H1 (cell line): ENCODE data around the gene RRH. TPM values are rescaled to one million over a fixed set of nuclear protein-coding genes. Genes with fewer than 3 reads are reported as not detected.

ENCODE experiments used
- CTCF ChIA-PET: fragments of 300-600 bp; sonication (Branson Sonifier 250); formaldehyde crosslinking; loops from one replicate; lab custom pipeline; 2021; ENCODE audit not compliant: partially characterized antibody; lab: Charles Lee
- POLR2A ChIA-PET: fragments of 300-600 bp; sonication (Branson Sonifier 250); formaldehyde crosslinking; loops from one replicate; lab custom pipeline; 2021; ENCODE audit warnings: inconsistent platforms; ENCODE audit not compliant: partially characterized antibody; lab: Charles Lee
- DNase-seq, 2 experiments: peaks; one replicate each; pipeline versions ENCODE4 v3.0.0 to v3.0.0-alpha.2; 2010 to 2022; ENCODE audit warnings: low spot score in 2 of 2, low read depth in 1 of 2, mixed read lengths in 1 of 2
- FAIRE-seq: peaks from 2 replicates; lab custom pipeline; 2011; peaks lifted over from hg19 to GRCh38; lab: Jason Lieb, UNC
- H2AFZ ChIP-seq: 2 replicates; pipeline ENCODE4 v1.8.1; 2012; ENCODE audit warnings: low read length, inconsistent platforms
- H2AK5ac ChIP-seq: 2 replicates; pipeline ENCODE4 v1.6.1; 2013; ENCODE audit warnings: low read depth, low read length
- H2BK120ac ChIP-seq: replicated peaks from 2 replicates; pipeline ENCODE3; 2013; ENCODE audit warnings: low read depth, low read length, inconsistent platforms
- H2BK12ac ChIP-seq: 2 replicates; pipeline ENCODE4 v1.6.1; 2013; ENCODE audit warnings: low read depth, low read length
- H2BK15ac ChIP-seq: 2 replicates; pipeline ENCODE4 v1.6.1; 2013; ENCODE audit warnings: low read length
- H2BK20ac ChIP-seq: 2 replicates; pipeline ENCODE4 v1.6.1; 2013; ENCODE audit warnings: low read length
- H2BK5ac ChIP-seq: 2 replicates; pipeline ENCODE4 v1.6.1; 2013; ENCODE audit warnings: low read depth, low read length
- H3K14ac ChIP-seq: 2 replicates; pipeline ENCODE4 v1.6.1; 2013; ENCODE audit warnings: inconsistent platforms; ENCODE audit not compliant: insufficient read length
- H3K18ac ChIP-seq: 2 replicates; pipeline ENCODE4 v1.6.1; 2013; ENCODE audit warnings: low read length; ENCODE audit errors: extremely low read depth
- H3K23ac ChIP-seq: 2 replicates; pipeline ENCODE4 v1.6.1; 2013; ENCODE audit warnings: inconsistent platforms; ENCODE audit not compliant: insufficient read length
- H3K23me2 ChIP-seq: 2 replicates; pipeline ENCODE4 v1.6.1; 2013; ENCODE audit warnings: low read depth, low read length
- H3K27ac ChIP-seq: 2 replicates; pipeline ENCODE4 v1.6.1; 2011; ENCODE audit warnings: low read depth, low read length, inconsistent platforms
- H3K27me3 ChIP-seq, 4 experiments: replicated peaks in 1 of 4; 1 replicate in 1 of 4; 2 replicates in 3 of 4; pipeline versions ENCODE4 v1.6.1 to v1.8.1; 2011 to 2013; ENCODE audit warnings: low read length in 3 of 4, mild to moderate bottlenecking in 3 of 4, inconsistent platforms in 2 of 4, mixed read lengths in 2 of 4, moderate library complexity in 1 of 4; ENCODE audit not compliant: control insufficient read depth in 3 of 4, insufficient read depth in 3 of 4; ENCODE audit errors: extremely low read depth in 1 of 4
- H3K36me3 ChIP-seq, 4 experiments: 2 replicates each; pipeline versions ENCODE4 v1.6.1 to v1.8.1; 2011 to 2013; ENCODE audit warnings: mild to moderate bottlenecking in 4 of 4, low read length in 3 of 4, moderate library complexity in 2 of 4, control low read depth in 1 of 4, inconsistent platforms in 1 of 4; ENCODE audit not compliant: insufficient read depth in 4 of 4, control insufficient read depth in 2 of 4
- H3K4ac ChIP-seq: replicated peaks from 2 replicates; pipeline ENCODE3; 2013; ENCODE audit warnings: low read length, low read depth, mixed read lengths, inconsistent platforms; ENCODE audit not compliant: insufficient read length
- H3K4me1 ChIP-seq, 4 experiments: replicated peaks in 1 of 4; 1 replicate in 1 of 4; 2 replicates in 3 of 4; pipeline versions ENCODE4 v1.6.1 to v1.8.1; 2011 to 2013; ENCODE audit warnings: low read length in 3 of 4, inconsistent platforms in 2 of 4, mixed read lengths in 1 of 4; ENCODE audit not compliant: insufficient read depth in 4 of 4, control insufficient read depth in 3 of 4
- H3K4me2 ChIP-seq, 2 experiments: 2 replicates each; pipeline versions ENCODE4 v1.6.1 to v1.8.1; 2011 to 2013; ENCODE audit warnings: low read depth in 2 of 2, low read length in 2 of 2, control low read depth in 1 of 2, inconsistent platforms in 1 of 2, mild to moderate bottlenecking in 1 of 2; ENCODE audit not compliant: insufficient read depth in 1 of 2
- H3K4me3 ChIP-seq, 4 experiments: fragments of 200-600, 300-600 bp in 1 of 4; sonication (generic), shearing (Covaris generic), sonication (Bioruptor Twin) in 1 of 4; 2 replicates each; pipeline versions ENCODE4 v1.5.1 to v1.8.1; 2011 to 2016; ENCODE audit warnings: low read length in 4 of 4, low read depth in 3 of 4, control low read depth in 2 of 4, inconsistent platforms in 2 of 4, mild to moderate bottlenecking in 2 of 4, mixed read lengths in 1 of 4, moderate library complexity in 1 of 4; ENCODE audit not compliant: insufficient read depth in 2 of 4; ENCODE audit errors: extremely low read depth in 1 of 4
- H3K56ac ChIP-seq: replicated peaks from 2 replicates; pipeline ENCODE3; 2013; ENCODE audit warnings: low read depth, mild to moderate bottlenecking, mixed read lengths, low read length, inconsistent platforms; ENCODE audit not compliant: insufficient read length
- H3K79me1 ChIP-seq: 2 replicates; pipeline ENCODE4 v1.6.1; 2013; ENCODE audit warnings: low read depth, low read length, control low read depth
- H3K79me2 ChIP-seq, 2 experiments: 2 replicates each; pipeline versions ENCODE4 v1.6.1 to v1.8.1; 2012 to 2013; ENCODE audit warnings: low read length in 2 of 2, mild to moderate bottlenecking in 2 of 2, inconsistent platforms in 1 of 2; ENCODE audit not compliant: insufficient read depth in 2 of 2, control insufficient read depth in 1 of 2
- H3K9ac ChIP-seq, 4 experiments: replicated peaks in 1 of 4; 1 replicate in 1 of 4; 2 replicates in 3 of 4; pipeline versions ENCODE4 v1.6.1 to v1.8.1; 2011 to 2013; ENCODE audit warnings: low read depth in 3 of 4, low read length in 3 of 4, control low read depth in 2 of 4, mild to moderate bottlenecking in 2 of 4, moderate library complexity in 2 of 4, inconsistent platforms in 1 of 4; ENCODE audit errors: extremely low read depth in 1 of 4
- H3K9me3 ChIP-seq, 2 experiments: 2 replicates each; pipeline versions ENCODE4 v1.6.1 to v1.8.1; 2012 to 2013; ENCODE audit warnings: mild to moderate bottlenecking in 2 of 2, moderate library complexity in 2 of 2, control low read depth in 1 of 2, inconsistent platforms in 1 of 2, low read depth in 1 of 2, low read length in 1 of 2, mixed read lengths in 1 of 2; ENCODE audit not compliant: insufficient read depth in 2 of 2
- H4K20me1 ChIP-seq, 2 experiments: replicated peaks in 1 of 2; 2 replicates each; pipeline versions ENCODE3 to v1.8.1; 2011 to 2013; ENCODE audit warnings: inconsistent platforms in 2 of 2, low read length in 2 of 2, mild to moderate bottlenecking in 1 of 2; ENCODE audit not compliant: insufficient read depth in 2 of 2, control insufficient read depth in 1 of 2
- H4K5ac ChIP-seq: 2 replicates; pipeline ENCODE4 v1.6.1; 2013; ENCODE audit warnings: low read length, low read depth, mixed read lengths, inconsistent platforms; ENCODE audit not compliant: insufficient read length
- H4K8ac ChIP-seq: 2 replicates; pipeline ENCODE4 v1.8.0; 2013; ENCODE audit warnings: mild to moderate bottlenecking, moderate library complexity, low read length, inconsistent platforms; ENCODE audit not compliant: insufficient read depth; ENCODE audit errors: extremely low read depth
- H4K91ac ChIP-seq: replicated peaks from 2 replicates; pipeline ENCODE3; 2013; ENCODE audit warnings: low read length, mixed read lengths, inconsistent platforms; ENCODE audit not compliant: insufficient read length
- BACH1 ChIP-seq: IDR thresholded peaks from 2 replicates; pipeline ENCODE4 v1.6.1; 2012; ENCODE audit warnings: low read length, improper control_type of control experiment
- CBX8 ChIP-seq: fragments of 300-800, 300-1000 bp; sonication (generic); IDR thresholded peaks from 2 replicates; pipeline ENCODE4 v1.7.1; 2016; ENCODE audit warnings: low read depth, low read length, borderline replicate concordance
- EP300 ChIP-seq, 2 experiments: IDR thresholded peaks; 1 replicate in 1 of 2; 2 replicates in 1 of 2; pipeline ENCODE4 v1.6.1; 2011 to 2012; ENCODE audit warnings: low read depth in 2 of 2, low read length in 2 of 2, mild to moderate bottlenecking in 2 of 2, borderline replicate concordance in 1 of 2, inconsistent platforms in 1 of 2, moderate library complexity in 1 of 2
- EZH2 ChIP-seq: fragments of 200-600 bp; sonication (generic); IDR thresholded peaks from 2 replicates; pipeline ENCODE4 v1.7.1; 2012; ENCODE audit warnings: low read depth, mild to moderate bottlenecking, moderate library complexity, low read length, inconsistent platforms; ENCODE audit not compliant: severe bottlenecking
- GTF2F1 ChIP-seq: IDR thresholded peaks from 2 replicates; pipeline ENCODE4 v1.6.1; 2012; ENCODE audit warnings: low read depth, low read length, improper control_type of control experiment, borderline replicate concordance
- HDAC6 ChIP-seq: IDR thresholded peaks from one replicate; pipeline ENCODE4 v1.7.1; 2012; ENCODE audit warnings: low read depth, mild to moderate bottlenecking, inconsistent platforms, low read length, moderate library complexity
- JUND ChIP-seq: IDR thresholded peaks from 2 replicates; pipeline ENCODE4 v1.6.1; 2011; ENCODE audit warnings: mild to moderate bottlenecking, improper control_type of control experiment, low read length
- KDM1A ChIP-seq: fragments of 200-600, 300-600 bp; sonication (generic); IDR thresholded peaks from 2 replicates; pipeline ENCODE4 v1.7.1; 2016; ENCODE audit warnings: mild to moderate bottlenecking, low read length, borderline replicate concordance
- NRF1 ChIP-seq: IDR thresholded peaks from 2 replicates; pipeline ENCODE4 v1.6.1; 2011; ENCODE audit warnings: mild to moderate bottlenecking, low read depth, low read length, improper control_type of control experiment
- SP2 ChIP-seq: IDR thresholded peaks from 2 replicates; pipeline ENCODE4 v1.6.1; 2012; ENCODE audit warnings: mild to moderate bottlenecking, low read length, inconsistent platforms
- ZNF274 ChIP-seq: IDR thresholded peaks from 2 replicates; pipeline ENCODE4 v1.7.0; 2012; ENCODE audit warnings: low read length, borderline replicate concordance; ENCODE audit errors: extremely low read depth
- WGBS, 2 experiments: shearing (Covaris generic) in 1 of 2; methylation state at CpG; one replicate each; pipeline versions ENCODE4 v1.1.6 to v1.1.7; 2013 to 2015; ENCODE audit warnings: low lambda C conversion rate in 2 of 2, mixed read lengths in 2 of 2, inconsistent platforms in 1 of 2, low coverage in 1 of 2, missing lambda C conversion rate in 1 of 2; ENCODE audit not compliant: insufficient replicate concordance in 2 of 2, insufficient coverage in 1 of 2, insufficient read length in 1 of 2; ENCODE audit errors: extremely low coverage in 1 of 2, missing lambda C conversion rate in 1 of 2; 5-methylcytosine and 5-hydroxymethylcytosine counted together
- polyA plus RNA-seq, 7 experiments: library from polyadenylated mRNA; depleted of rRNA in 3 of 7; stranded (reverse) in 5 of 7; unstranded in 2 of 7; fragments of >200 nt in 5 of 7; fragments of 200-250 nt in 2 of 7; gene quantifications; 1 replicate in 5 of 7; 2 replicates in 1 of 7; 4 replicates in 1 of 7; pipeline versions ENCODE4 v1.2.1 to v1.2.3, GENCODE V29; 2011 to 2013; ENCODE audit warnings: missing spikeins in 2 of 7, mixed read lengths in 2 of 7
- total RNA-seq: library from RNA; stranded (reverse); fragmentation: NEBNext Ultra II Directional; extraction: Animal tissue kit (Norgen Biotek cat#: 25700); gene quantifications from 2 replicates; pipeline ENCODE4 v1.2.1, GENCODE V29; 2021
- TF ChIP-seq, protein P1 (sequence below): IDR thresholded peaks from 2 replicates; pipeline ENCODE4 v1.6.1; 2012; ENCODE audit warnings: low read length, inconsistent platforms

RRH gene
- total and polyA plus RNA-seq, 2 of the 8 experiments (the other 6 are each of a cell fraction or from before 2014, with no cell fraction given): 0.38 TPM; not detected in 1

GRCh38 chr4:109879081-109879480, 51.3 kb downstream of the RRH start:
- POLR2A ChIA-PET: interaction anchor here (0.6 kb wide), 1 partner anchor 41 kb away, joined by 5 read pairs; no protein-coding TSS in a partner anchor
- H2BK20ac ChIP-seq: no peak overlapping the region
- no peak overlapping the region for H2BK12ac ChIP-seq
- no peak overlapping the region for H4K5ac ChIP-seq
- H3K9ac ChIP-seq: no peak overlapping the region
- H2BK120ac ChIP-seq: no peak overlapping the region
- H3K27me3 ChIP-seq: no peaks in the 10 kb centered on the region
- no peaks in the 10 kb centered on the region for H3K9me3 ChIP-seq
- H3K14ac ChIP-seq: no peak overlapping the region
- H3K27ac ChIP-seq: no peak overlapping the region
- DNase-seq (no peak), FAIRE-seq (no peak)
- no peak overlapping the region for H3K18ac ChIP-seq
- no peak overlapping the region for H4K8ac ChIP-seq
- no peak overlapping the region for H3K23ac ChIP-seq
- H3K36me3 ChIP-seq: no peaks in the 10 kb centered on the region
- H3K79me1 ChIP-seq: no peaks in the 10 kb centered on the region
- H2BK5ac ChIP-seq: no peak overlapping the region
- H3K4me2 ChIP-seq: no peak overlapping the region
- H2AFZ ChIP-seq: peak overlapping the region; percentile 47; the same call in 1 of the 2 replicates
- no peaks in the 10 kb centered on the region for H3K79me2 ChIP-seq
- H2AK5ac ChIP-seq: no peak overlapping the region
- no peak overlapping the region for H3K4ac ChIP-seq
- CTCF ChIA-PET: no interaction called here
- WGBS, 2 experiments: 80% methylated on average over 12 of the region's 12 CpGs; no CpG with 5 or more reads in 1 of the 2 experiments
- no peak overlapping the region for H2BK15ac ChIP-seq
- no peak overlapping the region for H3K56ac ChIP-seq
- no peaks in the 10 kb centered on the region for H3K23me2 ChIP-seq
- no peaks in the 10 kb centered on the region for H3K4me1 ChIP-seq
- no peak overlapping the region for H4K91ac ChIP-seq
- H4K20me1 ChIP-seq: no peaks in the 10 kb centered on the region
- H3K4me3 ChIP-seq: no peak overlapping the region
- TF ChIP-seq NRF1: no peak
- TF ChIP-seq KDM1A: no peak
- TF ChIP-seq EP300 (IDR thresholded peaks at IDR 0.05; ENCODE audit: borderline replicate concordance in 1 of 2, low read depth in 2 of 2, low read length in 2 of 2): no peak
- no peak for TF ChIP-seq EZH2
- no peak for TF ChIP-seq BACH1
- no peak for TF ChIP-seq JUND
- TF ChIP-seq CBX8: no peak
- no peak for TF ChIP-seq GTF2F1
- TF ChIP-seq ZNF274: no peak
- no peak for TF ChIP-seq SP2
- TF ChIP-seq, protein P1, sequence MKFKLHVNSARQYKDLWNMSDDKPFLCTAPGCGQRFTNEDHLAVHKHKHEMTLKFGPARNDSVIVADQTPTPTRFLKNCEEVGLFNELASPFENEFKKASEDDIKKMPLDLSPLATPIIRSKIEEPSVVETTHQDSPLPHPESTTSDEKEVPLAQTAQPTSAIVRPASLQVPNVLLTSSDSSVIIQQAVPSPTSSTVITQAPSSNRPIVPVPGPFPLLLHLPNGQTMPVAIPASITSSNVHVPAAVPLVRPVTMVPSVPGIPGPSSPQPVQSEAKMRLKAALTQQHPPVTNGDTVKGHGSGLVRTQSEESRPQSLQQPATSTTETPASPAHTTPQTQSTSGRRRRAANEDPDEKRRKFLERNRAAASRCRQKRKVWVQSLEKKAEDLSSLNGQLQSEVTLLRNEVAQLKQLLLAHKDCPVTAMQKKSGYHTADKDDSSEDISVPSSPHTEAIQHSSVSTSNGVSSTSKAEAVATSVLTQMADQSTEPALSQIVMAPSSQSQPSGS: no peak
- TF ChIP-seq HDAC6: no peak
